Thymus (tissue), 11 donors: Measurements from ENCODE around the gene MINAR1. TPM values are rescaled to one million over a fixed set of nuclear protein-coding genes. Genes with fewer than 3 reads are reported as not detected.

ENCODE experiments used
- DNase-seq, 9 donors: peaks; one replicate each; pipeline ENCODE4 v3.0.0-alpha.2; 2013; ENCODE audit warnings: low spot score in 9 of 9, low read depth in 6 of 9, missing footprints in 1 of 9
- H3K27ac ChIP-seq, 2 donors: one replicate each; pipeline ENCODE4 v1.5.1; 2013; ENCODE audit warnings: control low read depth in 1 of 2, low read depth in 1 of 2, low read length in 1 of 2, mild to moderate bottlenecking in 1 of 2, moderate library complexity in 1 of 2
- H3K27me3 ChIP-seq, 2 donors: one replicate each; pipeline ENCODE4 v1.5.1; 2013; ENCODE audit warnings: low read length in 1 of 2; ENCODE audit not compliant: control insufficient read depth in 2 of 2, insufficient read depth in 1 of 2
- H3K36me3 ChIP-seq, 2 donors: one replicate each; pipeline ENCODE4 v1.5.1; 2013; ENCODE audit warnings: low read length in 1 of 2, mild to moderate bottlenecking in 1 of 2, moderate library complexity in 1 of 2; ENCODE audit not compliant: control insufficient read depth in 2 of 2, insufficient read depth in 2 of 2
- H3K4me1 ChIP-seq, 2 donors: one replicate each; pipeline ENCODE4 v1.5.1; 2013; ENCODE audit warnings: low read length in 2 of 2; ENCODE audit not compliant: control insufficient read depth in 2 of 2, insufficient read depth in 2 of 2
- H3K4me3 ChIP-seq, 2 donors: one replicate each; pipeline ENCODE4 v1.5.1; 2013; ENCODE audit warnings: low read length in 2 of 2, control low read depth in 1 of 2, mild to moderate bottlenecking in 1 of 2
- H3K9me3 ChIP-seq, 2 donors: one replicate each; pipeline ENCODE4 v1.5.1; 2013; ENCODE audit warnings: low read length in 1 of 2, mild to moderate bottlenecking in 1 of 2; ENCODE audit not compliant: control insufficient read depth in 2 of 2, insufficient read depth in 1 of 2
- WGBS: extraction: QIAGEN DNeasy Blood & Tissue Kit; methylation state at CpG from one replicate; pipeline ENCODE4 v1.1.7; 2013; 5-methylcytosine and 5-hydroxymethylcytosine counted together
- polyA plus RNA-seq: library from polyadenylated mRNA; stranded (reverse); fragments of 200-250 nt; gene quantifications from one replicate; pipeline ENCODE4 v1.2.3, GENCODE V29; 2013
- total RNA-seq: library from RNA; stranded (reverse); fragments of 120-200 nt; gene quantifications from one replicate; pipeline ENCODE4 v1.2.4, GENCODE V29; 2013
- donor health status: healthy.

Gene MINAR1
- total and polyA plus RNA-seq, 2 donors, result 0.37 to 0.38 TPM

GRCh38 chr15:79474252-79474651 lies 42.1 kb downstream of the MINAR1 start:
- H3K36me3 ChIP-seq, result no peaks in the 10 kb centered on the region
- 90% methylated on average over 1 of the region's 1 CpG for WGBS
- DNase-seq, result no peak
- no peak overlapping the region for H3K27ac ChIP-seq
- no peaks in the 10 kb centered on the region for H3K27me3 ChIP-seq
- no peaks in the 10 kb centered on the region for H3K4me1 ChIP-seq
- H3K9me3 ChIP-seq, result no peaks in the 10 kb centered on the region
- no peak overlapping the region for H3K4me3 ChIP-seq

- DNase-seq, result no peak
- Histone ChIP-seq H3K4me3 (no peak overlapping the region), H3K27ac (no peak overlapping the region), H3K36me3 (no peaks in the 10 kb centered on the region), H3K4me1 (no peaks in the 10 kb centered on the region), H3K9me3 (no peaks in the 10 kb centered on the region), H3K27me3 (no peaks in the 10 kb centered on the region)
- WGBS, result 20% methylated on average over 3 of the region's 3 CpGs
These were observed 43.2 kb downstream of the MINAR1 start for GRCh38 chr15:79475306-79475705.

- 96% methylated on average over 7 of the region's 7 CpGs for WGBS
- no peaks in the 10 kb centered on the region for H3K9me3 ChIP-seq
- H3K27ac ChIP-seq, result no peak overlapping the region
- no peaks in the 10 kb centered on the region for H3K36me3 ChIP-seq
- DNase-seq, result no peak
- no peak overlapping the region for H3K4me3 ChIP-seq
- no peaks in the 10 kb centered on the region for H3K27me3 ChIP-seq
- H3K4me1 ChIP-seq, result no peaks in the 10 kb centered on the region
These were observed 46.0 kb downstream of the MINAR1 start for GRCh38 chr15:79478108-79478507.

- Histone ChIP-seq H3K4me3 (no peak overlapping the region), H3K9me3 (no peaks in the 10 kb centered on the region), H3K27me3 (no peaks in the 10 kb centered on the region), H3K4me1 (no peaks in the 10 kb centered on the region), H3K27ac (no peak overlapping the region), H3K36me3 (no peaks in the 10 kb centered on the region)
- no peak for DNase-seq
- 88% methylated on average over 2 of the region's 2 CpGs for WGBS
These were observed 47.5 kb downstream of the MINAR1 start for GRCh38 chr15:79479616-79480015.

GRCh38 chr15:79481793-79482192 lies 49.7 kb downstream of the MINAR1 start:
- no peaks in the 10 kb centered on the region for H3K4me1 ChIP-seq
- H3K27ac ChIP-seq, result no peak overlapping the region
- no peaks in the 10 kb centered on the region for H3K9me3 ChIP-seq
- no peaks in the 10 kb centered on the region for H3K27me3 ChIP-seq
- 87% methylated on average over 7 of the region's 7 CpGs for WGBS
- no peak overlapping the region for H3K4me3 ChIP-seq
- DNase-seq, result no peak
- no peaks in the 10 kb centered on the region for H3K36me3 ChIP-seq

Other genes with a start within 250 kb of the MINAR1 start
- under 0.01 TPM for gene ANKRD34C, start 149.6 kb upstream of the MINAR1 start, total RNA-seq
- 0.07 TPM for gene ANKRD34C, start 149.6 kb upstream of the MINAR1 start, polyA plus RNA-seq
- gene TMED3, start 121.2 kb upstream of the MINAR1 start, total RNA-seq, result 45.3 TPM
- gene TMED3, start 121.2 kb upstream of the MINAR1 start, polyA plus RNA-seq, result 59.0 TPM